VCaP (cell line): Measurements from ENCODE around the gene HMCN1.

Experiments
- H3K27ac ChIP-seq: fragments of 450-650 bp; 2 replicates; pipeline ENCODE4 v1.5.1; 2017
- CTCF ChIP-seq: fragments of 450-650 bp; conservative IDR thresholded peaks from 2 replicates; pipeline ENCODE4 v1.5.1; 2017; ENCODE audit warnings: mild to moderate bottlenecking, moderate library complexity

Gene HMCN1

GRCh38 chr1:185896863-185897262 lies 162.7 kb downstream of the HMCN1 start:
- H3K27ac ChIP-seq: no peak overlapping the region
- TF ChIP-seq CTCF: no peak

GRCh38 chr1:185906186-185906585 lies 172.0 kb downstream of the HMCN1 start:
- TF ChIP-seq CTCF: no peak
- H3K27ac ChIP-seq: no peak overlapping the region

DNA sequence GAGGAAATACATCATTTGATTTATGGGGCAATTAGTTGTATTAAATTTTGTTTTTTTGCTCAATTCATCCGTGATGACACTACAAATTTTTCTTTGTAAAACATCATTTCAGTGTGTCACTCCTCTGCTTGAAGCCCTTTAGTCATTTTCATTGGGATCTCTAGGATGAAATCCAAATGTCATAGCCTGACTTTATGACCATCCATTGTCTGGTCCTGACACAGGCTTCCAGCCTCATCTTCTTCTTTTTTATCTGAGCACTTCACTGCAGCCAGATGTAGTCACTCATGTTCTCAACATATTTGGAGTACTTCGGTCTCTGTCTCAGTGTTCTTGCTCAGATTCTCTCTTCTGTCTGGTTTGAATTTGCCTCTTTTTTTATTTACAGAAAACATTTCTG lies 173.1 kb downstream of the HMCN1 start:
- H3K27ac ChIP-seq: no peak overlapping the region
- no peak for TF ChIP-seq CTCF

DNA sequence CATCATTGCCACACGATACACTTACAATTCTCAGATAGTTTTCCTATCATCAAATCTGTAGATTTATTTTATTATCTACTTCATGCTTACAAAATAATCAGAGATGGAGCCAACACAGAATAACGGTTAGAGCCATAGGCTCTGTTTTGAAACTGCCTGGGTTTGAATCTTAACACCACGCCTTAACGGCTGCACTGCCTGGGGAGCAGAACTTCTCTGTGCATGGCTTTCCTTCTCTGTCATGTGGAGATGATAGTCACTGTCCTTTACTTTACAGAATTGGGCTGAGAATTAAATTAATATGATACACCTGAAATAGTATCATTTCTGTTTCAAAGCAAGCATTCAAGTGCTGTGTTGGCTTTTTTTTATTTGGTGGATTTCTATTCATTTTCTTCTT lies 177.8 kb downstream of the HMCN1 start:
- no peak overlapping the region for H3K27ac ChIP-seq
- TF ChIP-seq CTCF: no peak

DNA sequence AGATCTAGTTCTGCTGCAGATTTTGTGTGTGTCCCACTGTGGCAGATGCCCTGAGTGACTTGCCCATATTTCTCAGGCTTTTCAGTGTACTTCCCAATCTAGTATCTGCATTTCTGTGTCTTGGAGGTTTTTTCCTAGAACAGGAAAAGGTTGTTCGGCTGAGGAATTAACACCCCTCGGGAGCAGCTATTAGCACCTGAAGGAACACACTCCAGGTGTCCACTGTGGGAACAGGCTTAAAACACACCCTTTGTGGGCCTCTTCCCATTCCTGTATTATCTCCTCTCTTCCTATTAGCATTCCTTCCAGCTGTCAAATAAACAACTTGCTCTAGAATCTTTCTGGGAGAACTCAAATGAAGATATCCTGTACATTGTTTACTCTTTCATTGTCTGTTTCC lies 178.3 kb downstream of the HMCN1 start:
- no peak overlapping the region for H3K27ac ChIP-seq
- no peak for TF ChIP-seq CTCF

- TF ChIP-seq CTCF: no peak
- no peak overlapping the region for H3K27ac ChIP-seq
These were observed 179.9 kb downstream of the HMCN1 start for GRCh38 chr1:185914089-185914488.

DNA sequence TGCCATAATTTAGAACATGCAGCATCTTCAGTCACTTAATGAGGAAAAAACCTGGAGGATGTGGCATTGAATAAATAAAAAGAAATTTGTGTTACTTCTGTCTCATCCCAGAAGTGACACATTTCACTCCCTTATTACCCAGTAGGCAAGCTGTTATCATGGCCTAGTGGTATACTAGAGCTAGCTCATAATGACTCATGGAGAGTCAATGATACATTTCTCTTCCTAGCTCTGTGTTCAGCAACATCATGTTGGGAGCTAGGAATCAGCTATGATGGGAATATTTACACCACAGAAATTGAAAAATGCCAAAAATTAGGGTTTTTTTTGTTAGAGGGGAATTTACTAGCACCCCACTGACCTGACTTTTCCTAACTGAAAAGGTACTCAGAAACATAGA lies 182.7 kb downstream of the HMCN1 start:
- H3K27ac ChIP-seq: no peak overlapping the region
- no peak for TF ChIP-seq CTCF

- no peak for TF ChIP-seq CTCF
- H3K27ac ChIP-seq: no peak overlapping the region
These were observed 183.5 kb downstream of the HMCN1 start for GRCh38 chr1:185917646-185918045.
